ENCODE results near the gene MYCBPAP. TPM values are rescaled to one million over a fixed set of nuclear protein-coding genes. Genes with fewer than 3 reads are reported as not detected.

MYCBPAP gene
- total RNA-seq, 1 donor from 2014 or later = 0.26 TPM

GRCh38 chr17:50536683-50537646, 28.7 kb downstream of the MYCBPAP start:
- no peak overlapping the region for H3K4me3 ChIP-seq (ENCODE audit: low read depth, low read length)
- no peaks in the 10 kb centered on the region for H3K27me3 ChIP-seq (ENCODE audit: control insufficient read depth, insufficient read depth, low read length)
- FAIRE-seq = no peak
- no peak for DNase-seq (ENCODE audit: low read depth)
- no peak for TF ChIP-seq CTCF (IDR thresholded peaks at IDR 0.05; ENCODE audit: insufficient read depth, low read length, severe bottlenecking)
- peaks cover 27% of the 10 kb centered on the region for H3K36me3 ChIP-seq (ENCODE audit: control insufficient read depth, insufficient read depth, low read length)

GRCh38 chr17:50537721-50538548, 29.7 kb downstream of the MYCBPAP start:
- DNase-seq (ENCODE audit: low read depth) (no peak), FAIRE-seq (no peak)
- Histone ChIP-seq H3K27me3 (ENCODE audit: control insufficient read depth, insufficient read depth, low read length) (no peaks in the 10 kb centered on the region), H3K4me3 (ENCODE audit: low read depth, low read length) (no peak overlapping the region), H3K36me3 (ENCODE audit: control insufficient read depth, insufficient read depth, low read length) (peaks cover 27% of the 10 kb centered on the region)
- no peak for TF ChIP-seq CTCF (IDR thresholded peaks at IDR 0.05; ENCODE audit: insufficient read depth, low read length, severe bottlenecking)

- TF ChIP-seq CTCF (IDR thresholded peaks at IDR 0.05; ENCODE audit: insufficient read depth, low read length, severe bottlenecking) = no peak
- FAIRE-seq (no peak), DNase-seq (ENCODE audit: low read depth) (no peak)
- no peaks in the 10 kb centered on the region for H3K27me3 ChIP-seq (ENCODE audit: control insufficient read depth, insufficient read depth, low read length)
- peaks cover 27% of the 10 kb centered on the region for H3K36me3 ChIP-seq (ENCODE audit: control insufficient read depth, insufficient read depth, low read length)
- H3K4me3 ChIP-seq (ENCODE audit: low read depth, low read length) = no peak overlapping the region
Measured at GRCh38 chr17:50538549-50539410, 30.5 kb downstream of the MYCBPAP start.

GRCh38 chr17:50539762-50540559, 31.7 kb downstream of the MYCBPAP start:
- Histone ChIP-seq H3K36me3 (ENCODE audit: control insufficient read depth, insufficient read depth, low read length) (peaks cover 27% of the 10 kb centered on the region), H3K4me3 (ENCODE audit: low read depth, low read length) (no peak overlapping the region), H3K27me3 (ENCODE audit: control insufficient read depth, insufficient read depth, low read length) (no peaks in the 10 kb centered on the region)
- DNase-seq (ENCODE audit: low read depth) (peak; percentile 89), FAIRE-seq (peak; percentile 93)
- no peak for TF ChIP-seq CTCF (IDR thresholded peaks at IDR 0.05; ENCODE audit: insufficient read depth, low read length, severe bottlenecking)
